ENCODE data around the gene MAGI1. TPM values are rescaled to one million over a fixed set of nuclear protein-coding genes. Genes with fewer than 3 reads are reported as not detected.

The MAGI1 gene
- total RNA-seq, 1 donor: 13.0 TPM

DNA sequence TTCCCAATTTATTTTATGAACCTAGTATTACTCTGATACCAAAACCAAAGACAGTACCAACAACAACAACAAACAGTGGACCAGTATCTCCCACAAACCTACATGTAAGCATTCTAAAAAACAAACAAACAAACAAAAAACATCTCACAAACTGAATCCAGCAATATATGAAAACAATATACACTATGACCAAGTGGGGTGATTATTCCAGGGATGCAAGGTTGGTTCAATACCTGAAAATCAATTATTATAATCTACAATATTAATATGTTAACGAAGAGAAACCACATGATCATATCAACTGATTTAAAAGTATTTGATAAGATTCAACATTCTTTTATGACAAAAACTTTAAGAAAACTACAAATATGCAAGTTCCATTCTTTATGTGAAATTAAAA is 391.3 kb downstream of the MAGI1 start:
- H3K4me3 ChIP-seq (ENCODE audit: low read depth, low read length): no peak overlapping the region
- DNase-seq (ENCODE audit: low read depth): no peak
- TF ChIP-seq, protein P1, sequence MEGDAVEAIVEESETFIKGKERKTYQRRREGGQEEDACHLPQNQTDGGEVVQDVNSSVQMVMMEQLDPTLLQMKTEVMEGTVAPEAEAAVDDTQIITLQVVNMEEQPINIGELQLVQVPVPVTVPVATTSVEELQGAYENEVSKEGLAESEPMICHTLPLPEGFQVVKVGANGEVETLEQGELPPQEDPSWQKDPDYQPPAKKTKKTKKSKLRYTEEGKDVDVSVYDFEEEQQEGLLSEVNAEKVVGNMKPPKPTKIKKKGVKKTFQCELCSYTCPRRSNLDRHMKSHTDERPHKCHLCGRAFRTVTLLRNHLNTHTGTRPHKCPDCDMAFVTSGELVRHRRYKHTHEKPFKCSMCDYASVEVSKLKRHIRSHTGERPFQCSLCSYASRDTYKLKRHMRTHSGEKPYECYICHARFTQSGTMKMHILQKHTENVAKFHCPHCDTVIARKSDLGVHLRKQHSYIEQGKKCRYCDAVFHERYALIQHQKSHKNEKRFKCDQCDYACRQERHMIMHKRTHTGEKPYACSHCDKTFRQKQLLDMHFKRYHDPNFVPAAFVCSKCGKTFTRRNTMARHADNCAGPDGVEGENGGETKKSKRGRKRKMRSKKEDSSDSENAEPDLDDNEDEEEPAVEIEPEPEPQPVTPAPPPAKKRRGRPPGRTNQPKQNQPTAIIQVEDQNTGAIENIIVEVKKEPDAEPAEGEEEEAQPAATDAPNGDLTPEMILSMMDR (IDR thresholded peaks at IDR 0.05; ENCODE audit: insufficient read depth, low read length): no peak

DNA sequence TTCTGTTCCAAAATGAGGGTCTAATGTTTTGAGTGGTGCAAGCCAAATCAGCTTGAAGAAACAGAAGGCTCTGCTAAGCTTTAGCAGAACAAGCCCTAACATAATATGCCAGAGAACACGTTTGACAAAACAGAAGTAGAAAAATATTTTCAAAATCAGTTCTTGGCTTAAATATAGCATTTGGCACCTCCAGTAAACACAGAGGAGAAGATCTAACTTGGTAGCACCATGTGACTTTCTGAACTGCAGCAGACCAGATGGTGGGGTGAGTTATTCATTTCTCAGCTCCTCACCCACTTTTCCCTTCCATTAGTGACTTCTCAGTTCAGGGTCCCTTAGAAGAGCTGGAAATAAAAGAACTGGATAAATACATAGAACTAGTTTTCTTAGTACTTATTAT is 395.8 kb downstream of the MAGI1 start:
- TF ChIP-seq, protein P1 (IDR thresholded peaks at IDR 0.05; ENCODE audit: insufficient read depth, low read length): no peak
- H3K4me3 ChIP-seq (ENCODE audit: low read depth, low read length): no peak overlapping the region
- DNase-seq (ENCODE audit: low read depth): no peak

DNA sequence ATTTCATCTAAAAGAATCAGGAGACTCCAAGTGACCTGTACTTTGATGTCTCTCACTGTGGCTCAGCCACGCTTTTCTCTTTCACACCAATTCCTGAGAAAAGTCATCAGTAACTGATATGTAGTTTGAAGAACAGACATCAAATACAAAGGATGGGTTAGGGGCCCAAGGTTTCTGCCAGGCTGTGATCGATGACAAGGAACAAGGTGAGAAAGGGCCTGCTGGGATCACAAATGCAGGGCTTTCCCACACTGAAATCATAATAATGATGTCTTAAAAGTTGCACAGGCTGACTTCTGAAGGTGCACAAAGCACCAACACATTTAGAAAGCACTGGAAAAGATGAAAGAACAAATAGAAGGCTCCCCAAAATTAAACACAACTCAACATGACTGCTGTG is 396.9 kb downstream of the MAGI1 start:
- DNase-seq (ENCODE audit: low read depth): no peak
- TF ChIP-seq, protein P1 (IDR thresholded peaks at IDR 0.05; ENCODE audit: insufficient read depth, low read length): no peak
- H3K4me3 ChIP-seq (ENCODE audit: low read depth, low read length): no peak overlapping the region

GRCh38 chr3:65641045-65641444 is 397.7 kb downstream of the MAGI1 start:
- no peak overlapping the region for H3K4me3 ChIP-seq (ENCODE audit: low read depth, low read length)
- TF ChIP-seq, protein P1 (IDR thresholded peaks at IDR 0.05; ENCODE audit: insufficient read depth, low read length): no peak

DNA sequence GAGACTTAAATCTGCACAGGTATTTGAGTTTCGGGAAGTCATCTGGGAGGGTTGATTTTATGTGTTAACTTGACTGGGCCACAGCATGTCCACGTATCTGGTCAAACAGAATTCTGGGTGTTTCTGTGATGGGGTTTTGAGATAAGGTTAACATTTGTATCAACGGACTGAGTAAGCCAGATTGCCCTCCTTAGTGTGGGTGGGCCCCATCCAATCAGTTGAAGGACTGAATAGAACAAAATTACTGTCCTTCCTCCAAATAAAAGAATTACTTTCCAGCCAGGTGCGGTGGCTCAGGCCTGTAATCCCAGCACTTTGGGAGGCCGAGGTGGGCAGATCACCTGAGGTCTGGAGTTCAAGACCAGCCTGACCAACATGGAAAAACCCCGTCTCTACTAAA is 399.3 kb downstream of the MAGI1 start:
- H3K4me3 ChIP-seq (ENCODE audit: low read depth, low read length): no peak overlapping the region
- no peak for DNase-seq (ENCODE audit: low read depth)
- TF ChIP-seq, protein P1 (IDR thresholded peaks at IDR 0.05; ENCODE audit: insufficient read depth, low read length): no peak

More at GRCh38 chr3:65641045-65641444, 397.7 kb downstream of the MAGI1 start:
- no peak for DNase-seq (ENCODE audit: low read depth)

- DNase-seq (ENCODE audit: low read depth): no peak
- H3K4me3 ChIP-seq (ENCODE audit: low read depth, low read length): no peak overlapping the region
- TF ChIP-seq, protein P1 (IDR thresholded peaks at IDR 0.05; ENCODE audit: insufficient read depth, low read length): no peak
Measured at GRCh38 chr3:65638301-65638700, 400.4 kb downstream of the MAGI1 start.

- TF ChIP-seq, protein P1 (IDR thresholded peaks at IDR 0.05; ENCODE audit: insufficient read depth, low read length): no peak
- no peak for DNase-seq (ENCODE audit: low read depth)
- H3K4me3 ChIP-seq (ENCODE audit: low read depth, low read length): no peak overlapping the region
Measured at GRCh38 chr3:65636326-65636725, 402.4 kb downstream of the MAGI1 start.
